Tibial nerve (tissue), 3 donors: ENCODE measurements around the gene LDAH.

Experiments used
- CTCF ChIP-seq, 5 experiments: fragments of 200-600 bp in 3 of 5; fragments of 450-650 bp in 2 of 5; sonication (generic) in 3 of 5; IDR thresholded peaks; one replicate each; pipeline ENCODE4 v1.5.1; 2016 to 2019; ENCODE audit warnings: antibody characterized with exemption in 5 of 5, mild to moderate bottlenecking in 3 of 5, moderate library complexity in 2 of 5
- POLR2A ChIP-seq, 2 donors: fragments of 450-650 bp; IDR thresholded peaks; one replicate each; pipeline ENCODE4 v1.6.1; 2017; ENCODE audit warnings: antibody characterized with exemption in 2 of 2, mild to moderate bottlenecking in 2 of 2, moderate library complexity in 2 of 2

GRCh38 chr2:20852139-20852538 is 29.2 kb upstream of the LDAH start:
- TF ChIP-seq CTCF (IDR thresholded peaks at IDR 0.05) (no peak), POLR2A (IDR thresholded peaks at IDR 0.05) (no peak)
